Uterus (tissue), 4 donors: ENCODE measurements around the gene EMC10. TPM values are rescaled to one million over a fixed set of nuclear protein-coding genes. Genes with fewer than 3 reads are reported as not detected.

Source experiments
- DNase-seq, 2 donors: peaks; one replicate each; pipeline ENCODE4 v3.0.0-alpha.2; 2019 to 2020
- H3K27ac ChIP-seq, 2 donors: fragments of 200-600 bp; sonication (generic); 1 replicate in 1 of 2; 2 replicates in 1 of 2; pipeline ENCODE4 v1.5.1; 2016 to 2018
- H3K27me3 ChIP-seq, 2 donors: fragments of 200-600 bp; sonication (generic); one replicate each; pipeline ENCODE4 v1.5.1; 2018 to 2019; ENCODE audit warnings: control low read depth in 1 of 2
- H3K36me3 ChIP-seq, 2 donors: fragments of 200-600 bp; sonication (generic); one replicate each; pipeline ENCODE4 v1.5.1; 2019; ENCODE audit warnings: control low read depth in 1 of 2
- H3K4me1 ChIP-seq, 2 donors: fragments of 200-600 bp; sonication (generic); one replicate each; pipeline ENCODE4 v1.5.1; 2018 to 2019; ENCODE audit warnings: control low read depth in 1 of 2
- H3K4me3 ChIP-seq, 2 donors: fragments of 200-600 bp; sonication (generic); 1 replicate in 1 of 2; 2 replicates in 1 of 2; pipeline ENCODE4 v1.5.1; 2018 to 2019; ENCODE audit warnings: mild to moderate bottlenecking in 1 of 2
- H3K9me3 ChIP-seq, 2 donors: fragments of 200-600 bp; sonication (generic); one replicate each; pipeline ENCODE4 v1.5.1; 2019; ENCODE audit warnings: control low read depth in 1 of 2
- POLR2A ChIP-seq, 2 donors: fragments of 450-650 bp; IDR thresholded peaks; one replicate each; pipeline ENCODE4 v1.6.1; 2016; ENCODE audit warnings: antibody characterized with exemption in 2 of 2, mild to moderate bottlenecking in 1 of 2, moderate library complexity in 1 of 2
- intact Hi-C: fragments of 100-400 bp; cut with DNase I; formaldehyde crosslinking; loops from one replicate; pipeline ENCODE4 v1.15.1; 2023; ENCODE audit warnings: low total_unique reads
- total RNA-seq, 4 donors: library from RNA; depleted of rRNA in 3 of 4; stranded (reverse); fragments of >200 nt in 3 of 4; gene quantifications; one replicate each; pipeline versions ENCODE4 v1.1.0 to v1.2.4, GENCODE V29; 2014 to 2023
- TF ChIP-seq, protein P1 (sequence below), 4 experiments: fragments of 200-600 bp in 2 of 4; fragments of 450-650 bp in 2 of 4; sonication (generic) in 2 of 4; IDR thresholded peaks; one replicate each; pipeline ENCODE4 v1.5.1; 2016 to 2019; ENCODE audit warnings: antibody characterized with exemption in 4 of 4, mild to moderate bottlenecking in 2 of 4, moderate library complexity in 1 of 4
- donor health status: DM: yes; HTN: yes; CAD: no.

EMC10 gene
- total RNA-seq, 4 donors from 2014 or later: 30.5 to 121 (median 45.8) TPM

DNA sequence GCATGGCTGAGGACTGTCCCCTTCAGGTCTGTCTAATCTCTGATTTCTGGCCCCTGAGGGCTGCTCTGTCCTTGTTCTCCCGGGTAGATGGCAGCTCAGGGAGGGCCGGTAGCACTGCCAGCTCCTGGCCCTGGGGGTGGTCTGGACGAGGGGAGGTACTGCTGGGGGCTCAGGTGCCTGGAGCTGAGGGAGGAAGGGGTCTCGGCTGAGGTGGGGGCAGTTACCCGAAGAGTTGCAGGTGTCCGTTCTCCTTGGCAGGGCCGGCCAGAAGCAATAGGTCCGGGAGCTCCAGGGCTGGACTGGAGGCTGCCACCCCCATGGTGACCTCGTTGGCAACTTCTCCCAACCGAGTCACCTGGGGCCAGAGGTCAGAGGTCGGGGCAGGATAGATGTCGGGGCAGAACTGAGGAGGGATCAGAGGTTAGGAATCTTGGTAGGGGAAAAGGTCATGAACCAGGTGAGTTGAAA lies 1.2 kb upstream of the EMC10 start:
- Histone ChIP-seq H3K36me3 (no peaks in the 10 kb centered on the region), H3K9me3 (no peaks in the 10 kb centered on the region), H3K27ac (no peak overlapping the region), H3K4me1 (peaks cover 0 to 10% of the 10 kb centered on the region in 2 donors), H3K27me3 (no peaks in the 10 kb centered on the region), H3K4me3 (no peak overlapping the region)
- no peak for TF ChIP-seq POLR2A (IDR thresholded peaks at IDR 0.05)
- TF ChIP-seq, protein P1, sequence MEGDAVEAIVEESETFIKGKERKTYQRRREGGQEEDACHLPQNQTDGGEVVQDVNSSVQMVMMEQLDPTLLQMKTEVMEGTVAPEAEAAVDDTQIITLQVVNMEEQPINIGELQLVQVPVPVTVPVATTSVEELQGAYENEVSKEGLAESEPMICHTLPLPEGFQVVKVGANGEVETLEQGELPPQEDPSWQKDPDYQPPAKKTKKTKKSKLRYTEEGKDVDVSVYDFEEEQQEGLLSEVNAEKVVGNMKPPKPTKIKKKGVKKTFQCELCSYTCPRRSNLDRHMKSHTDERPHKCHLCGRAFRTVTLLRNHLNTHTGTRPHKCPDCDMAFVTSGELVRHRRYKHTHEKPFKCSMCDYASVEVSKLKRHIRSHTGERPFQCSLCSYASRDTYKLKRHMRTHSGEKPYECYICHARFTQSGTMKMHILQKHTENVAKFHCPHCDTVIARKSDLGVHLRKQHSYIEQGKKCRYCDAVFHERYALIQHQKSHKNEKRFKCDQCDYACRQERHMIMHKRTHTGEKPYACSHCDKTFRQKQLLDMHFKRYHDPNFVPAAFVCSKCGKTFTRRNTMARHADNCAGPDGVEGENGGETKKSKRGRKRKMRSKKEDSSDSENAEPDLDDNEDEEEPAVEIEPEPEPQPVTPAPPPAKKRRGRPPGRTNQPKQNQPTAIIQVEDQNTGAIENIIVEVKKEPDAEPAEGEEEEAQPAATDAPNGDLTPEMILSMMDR (IDR thresholded peaks at IDR 0.05): no peak
- DNase-seq: no peak
- intact Hi-C loops: no loop called here

DNA sequence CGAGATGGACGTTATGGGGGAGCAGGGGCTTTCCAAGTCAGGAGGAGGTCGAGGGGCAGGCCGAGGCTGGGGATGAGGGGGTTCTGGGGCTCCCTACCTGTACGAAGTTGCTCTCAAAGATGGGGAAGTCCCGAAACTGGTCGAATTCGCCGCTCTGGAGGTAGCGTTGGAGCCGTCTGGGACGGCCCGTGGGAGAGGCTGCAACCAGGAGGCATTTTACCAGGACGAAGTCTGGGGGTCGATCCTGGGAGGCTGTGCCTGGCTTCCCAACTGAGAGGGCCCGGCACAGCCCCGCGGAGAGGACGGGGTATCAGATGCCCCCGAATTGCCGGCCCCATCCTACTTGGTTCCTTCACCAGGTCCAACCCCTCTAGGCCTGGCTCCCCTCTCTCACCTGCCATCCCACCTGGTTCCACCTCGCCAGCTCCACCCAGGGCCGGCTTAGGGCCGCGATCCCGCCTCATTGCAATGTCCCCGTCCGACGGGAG lies 527 bp upstream of the EMC10 start:
- no peak for DNase-seq
- Histone ChIP-seq H3K9me3 (no peaks in the 10 kb centered on the region), H3K4me3 (peak overlapping the region in 1 of 2 donors; percentile 83), H3K27ac (peak overlapping the region in 1 of 2 donors; percentile 70), H3K4me1 (peaks cover 0 to 10% of the 10 kb centered on the region in 2 donors), H3K36me3 (no peaks in the 10 kb centered on the region), H3K27me3 (no peaks in the 10 kb centered on the region)
- intact Hi-C loops: no loop called here
- TF ChIP-seq, protein P1 (IDR thresholded peaks at IDR 0.05): no peak
- TF ChIP-seq POLR2A (IDR thresholded peaks at IDR 0.05): no peak

DNA sequence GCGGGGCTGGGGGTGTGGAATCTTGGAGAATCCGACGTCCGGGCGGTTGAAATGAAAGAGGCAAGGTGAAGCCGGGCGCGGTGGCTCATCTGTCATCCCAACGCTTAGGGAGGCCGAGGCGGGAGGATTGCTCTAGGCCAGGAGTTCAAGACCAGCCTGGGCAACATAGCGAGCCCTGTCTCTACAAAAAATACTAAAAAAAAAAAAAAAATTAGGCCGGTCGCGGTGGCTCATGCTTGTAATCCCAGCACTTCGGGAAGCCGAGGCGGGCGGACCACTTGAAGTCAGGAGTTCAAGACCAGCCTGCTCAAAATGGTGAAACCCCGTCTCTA lies 566 bp downstream of the EMC10 start:
- H3K27me3 ChIP-seq: no peaks in the 10 kb centered on the region
- H3K9me3 ChIP-seq: no peaks in the 10 kb centered on the region
- peak overlapping the region; percentile 69 to 83 for H3K4me3 ChIP-seq
- H3K4me1 ChIP-seq: peaks cover 0 to 10% of the 10 kb centered on the region in 2 donors
- DNase-seq: no peak
- peak overlapping the region; percentile 55 to 70 for H3K27ac ChIP-seq
- TF ChIP-seq, protein P1 (IDR thresholded peaks at IDR 0.05): no peak
- no peak for TF ChIP-seq POLR2A (IDR thresholded peaks at IDR 0.05)
- H3K36me3 ChIP-seq: no peaks in the 10 kb centered on the region
- intact Hi-C loops: no loop called here

DNA sequence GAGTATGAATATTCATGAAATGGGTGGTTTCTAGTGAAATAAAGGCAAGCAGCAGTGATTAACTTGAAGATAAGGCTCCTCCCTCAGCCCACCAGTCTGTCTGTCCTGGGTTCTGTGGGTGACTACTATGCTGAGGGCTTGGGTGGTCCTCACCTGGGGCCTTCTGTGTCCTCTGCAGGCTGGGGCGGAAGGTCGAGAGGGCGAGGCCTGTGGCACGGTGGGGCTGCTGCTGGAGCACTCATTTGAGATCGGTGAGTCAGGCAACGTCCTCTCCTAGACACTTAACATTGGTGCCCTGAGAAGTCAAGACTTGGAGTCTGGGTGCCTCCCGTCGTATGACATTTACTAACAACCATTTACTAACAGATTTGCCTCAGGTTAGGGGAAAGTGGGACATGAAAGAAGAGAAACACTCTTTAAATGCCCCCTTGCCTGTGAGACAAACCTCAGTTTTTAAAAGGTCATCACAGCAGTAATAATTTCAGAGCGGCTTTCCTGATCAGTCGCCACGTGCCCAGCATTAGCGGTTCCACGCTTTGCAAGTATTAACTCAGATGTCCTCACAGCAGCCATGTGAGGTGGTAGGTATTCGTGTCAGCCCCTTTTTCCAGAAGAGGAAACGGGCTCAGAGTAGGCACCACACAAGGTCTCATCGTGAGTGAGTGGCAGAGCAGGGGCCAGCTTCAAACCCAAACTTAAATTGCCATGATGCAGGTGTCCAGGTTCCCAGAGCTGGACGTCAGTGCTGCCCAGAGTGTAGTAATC lies 1.6 kb downstream of the EMC10 start:
- H3K36me3 ChIP-seq: no peaks in the 10 kb centered on the region
- H3K27me3 ChIP-seq: no peaks in the 10 kb centered on the region
- peaks cover 0 to 10% of the 10 kb centered on the region in 2 donors for H3K4me1 ChIP-seq
- H3K4me3 ChIP-seq: no peak overlapping the region
- intact Hi-C loops: no loop called here
- TF ChIP-seq, protein P1 (IDR thresholded peaks at IDR 0.05): no peak
- no peak for TF ChIP-seq POLR2A (IDR thresholded peaks at IDR 0.05)
- H3K9me3 ChIP-seq: no peaks in the 10 kb centered on the region
- H3K27ac ChIP-seq: no peak overlapping the region
- DNase-seq: no peak

DNA sequence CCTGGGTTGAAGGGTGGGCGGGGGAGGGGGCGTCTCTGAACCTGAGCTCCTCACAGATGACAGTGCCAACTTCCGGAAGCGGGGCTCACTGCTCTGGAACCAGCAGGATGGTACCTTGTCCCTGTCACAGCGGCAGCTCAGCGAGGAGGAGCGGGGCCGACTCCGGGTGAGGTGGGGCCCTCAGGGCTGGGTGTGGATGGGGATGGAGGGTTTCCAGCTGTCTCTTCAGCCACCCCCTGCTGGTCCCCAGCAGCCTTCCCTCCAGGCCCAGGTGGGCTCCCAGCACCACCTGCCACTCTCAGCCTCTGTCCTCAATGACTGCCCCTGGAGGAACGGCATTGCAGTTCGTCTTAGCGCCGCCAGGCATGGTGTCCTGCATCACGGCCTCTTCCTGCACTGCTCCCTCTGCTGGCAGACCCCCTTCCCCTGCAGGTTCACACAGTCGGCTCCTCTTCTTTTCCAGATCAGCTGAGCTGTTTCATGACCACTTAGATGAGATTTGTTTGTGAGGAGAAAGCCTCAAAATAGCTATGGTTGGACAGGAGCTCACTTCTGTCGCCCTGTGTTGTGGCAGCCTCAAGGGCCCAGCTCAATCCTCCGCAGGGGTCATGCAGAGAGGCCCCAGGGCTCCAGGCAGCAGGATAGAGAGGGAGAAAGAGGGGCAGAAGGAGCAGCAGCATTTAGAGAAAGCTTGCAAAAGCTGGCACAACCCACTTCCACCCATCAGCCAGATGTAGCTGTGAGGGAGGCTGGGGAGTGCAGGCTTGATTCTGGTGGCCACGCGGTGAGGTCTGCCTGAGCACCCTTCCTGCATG lies 2.8 kb downstream of the EMC10 start:
- no peak for DNase-seq
- intact Hi-C loops: no loop called here

More for the DNA sequence above, 2.8 kb downstream of the EMC10 start:
- TF ChIP-seq, protein P1 (IDR thresholded peaks at IDR 0.05): no peak
- Histone ChIP-seq H3K27me3 (no peaks in the 10 kb centered on the region), H3K9me3 (no peaks in the 10 kb centered on the region), H3K36me3 (no peaks in the 10 kb centered on the region), H3K4me1 (peaks cover 0 to 10% of the 10 kb centered on the region in 2 donors), H3K4me3 (no peak overlapping the region), H3K27ac (no peak overlapping the region)
